HCT116 (cell line): ENCODE data around the gene DRG1. TPM values are rescaled to one million over a fixed set of nuclear protein-coding genes. Genes with fewer than 3 reads are reported as not detected.

Experiments used
- ATAC-seq: fragments of 200-7000 bp; cut with Tn5 transposase; 2 replicates; pipeline ENCODE4 v1.9.1; 2020; ENCODE audit warnings: mild to moderate bottlenecking, moderate library complexity
- BruUV-seq: library from RNA; stranded (reverse); fragments of 400-500 nt; replicated peaks from 2 replicates; lab custom pipeline; 2021; lab: Mats Ljungman, UMichigan
- CTCF ChIA-PET: fragments of 300-600 bp; sonication (Branson Sonifier 250); formaldehyde crosslinking; loops from one replicate; lab custom pipeline; 2021; ENCODE audit warnings: antibody characterized with exemption; lab: Charles Lee
- POLR2A ChIA-PET: fragments of 300-600, 350-600 bp; sonication (Branson Sonifier 250); formaldehyde crosslinking; loops from one replicate; lab custom pipeline; 2021; ENCODE audit warnings: antibody characterized with exemption; lab: Charles Lee
- RAD21 ChIA-PET, 2 experiments: fragments of 300-600 bp; sonication (Branson Sonifier 250); formaldehyde crosslinking; loops; one replicate each; lab custom pipeline; 2023; ENCODE audit warnings: low total read pairs in 2 of 2; ENCODE audit not compliant: uncharacterized antibody in 2 of 2, unreplicated experiment in 2 of 2, low non-redundant PET in 1 of 2; lab: Charles Lee
- DNase-seq: peaks from one replicate; pipeline ENCODE4 v3.0.0-alpha.2; 2010; ENCODE audit warnings: low read depth, low spot score
- H2AFZ ChIP-seq: fragments of 200-600 bp; shearing (Covaris generic), sonication (generic); 2 replicates; pipeline ENCODE4 v1.6.1; 2017; ENCODE audit warnings: low read depth, mixed run types, mixed read lengths, antibody characterized with exemption, low read length; ENCODE audit not compliant: poor library complexity, severe bottlenecking
- H3K27ac ChIP-seq: 2 replicates; pipeline ENCODE4 v1.5.1; 2012; ENCODE audit warnings: low read depth, low read length
- H3K27me3 ChIP-seq: fragments of 200-600 bp; sonication (generic); 2 replicates; pipeline ENCODE4 v1.6.1; 2016; ENCODE audit warnings: mixed run types, low read length, mixed read lengths; ENCODE audit not compliant: insufficient read depth
- H3K36me3 ChIP-seq, 2 experiments: fragments of 200-500 bp in 1 of 2; fragments of 200-600 bp in 1 of 2; sonication (Bioruptor generic) in 1 of 2; sonication (generic) in 1 of 2; 2 replicates each; pipeline versions ENCODE4 v1.5.1 to v1.6.1; 2014 to 2016; ENCODE audit warnings: low read length in 2 of 2, inconsistent platforms in 1 of 2, mixed read lengths in 1 of 2, mixed run types in 1 of 2; ENCODE audit not compliant: insufficient read depth in 2 of 2, control insufficient read depth in 1 of 2
- H3K4me1 ChIP-seq, 2 experiments: fragments of 200-600 bp in 1 of 2; sonication (generic) in 1 of 2; 2 replicates each; pipeline versions ENCODE4 v1.5.1 to v1.6.1; 2012 to 2017; ENCODE audit warnings: low read length in 2 of 2, inconsistent platforms in 1 of 2, mild to moderate bottlenecking in 1 of 2, mixed read lengths in 1 of 2, mixed run types in 1 of 2, moderate library complexity in 1 of 2; ENCODE audit not compliant: insufficient read depth in 2 of 2, control insufficient read depth in 1 of 2
- H3K4me2 ChIP-seq: fragments of 200-600 bp; sonication (generic); 2 replicates; pipeline ENCODE4 v1.6.1; 2017; ENCODE audit warnings: mixed run types, low read length, mixed read lengths
- H3K4me3 ChIP-seq, 2 experiments: fragments of 200-600 bp in 1 of 2; sonication (generic) in 1 of 2; replicated peaks in 1 of 2; 2 replicates each; pipeline ENCODE4 v1.5.1; 2011 to 2016; ENCODE audit warnings: low read length in 2 of 2, control low read depth in 1 of 2, low read depth in 1 of 2, mild to moderate bottlenecking in 1 of 2, mixed read lengths in 1 of 2, mixed run types in 1 of 2
- H3K79me2 ChIP-seq: fragments of 200-600 bp; sonication (generic); 2 replicates; pipeline ENCODE4 v1.6.1; 2017; ENCODE audit warnings: mild to moderate bottlenecking, mixed run types, low read length, moderate library complexity, mixed read lengths; ENCODE audit not compliant: insufficient read depth
- H3K9ac ChIP-seq: fragments of 200-600 bp; sonication (generic); 2 replicates; pipeline ENCODE4 v1.6.1; 2016; ENCODE audit warnings: low read length, mixed read lengths
- H3K9me2 ChIP-seq: fragments of 200-600 bp; sonication (generic), shearing (Covaris generic); 2 replicates; pipeline ENCODE4 v1.6.1; 2017; ENCODE audit warnings: mixed run types, mild to moderate bottlenecking, moderate library complexity; ENCODE audit not compliant: insufficient read depth
- H3K9me3 ChIP-seq, 2 experiments: fragments of 200-500 bp in 1 of 2; fragments of 200-600 bp in 1 of 2; sonication (Bioruptor generic) in 1 of 2; sonication (generic) in 1 of 2; 2 replicates each; pipeline ENCODE4 v1.6.1; 2014 to 2017; ENCODE audit warnings: low read length in 2 of 2, mixed read lengths in 2 of 2, inconsistent platforms in 1 of 2, low read depth in 1 of 2, mild to moderate bottlenecking in 1 of 2, mixed run types in 1 of 2, moderate library complexity in 1 of 2; ENCODE audit not compliant: control insufficient read depth in 1 of 2, insufficient read depth in 1 of 2
- H4K20me1 ChIP-seq: fragments of 200-600 bp; sonication (generic), shearing (Covaris generic); 2 replicates; pipeline ENCODE4 v1.6.1; 2017; ENCODE audit warnings: mixed run types, mild to moderate bottlenecking, moderate library complexity; ENCODE audit not compliant: insufficient read depth
- CEBPB ChIP-seq: IDR thresholded peaks from 2 replicates; pipeline ENCODE4 v1.6.1; 2012; ENCODE audit warnings: low read depth
- EGR1 ChIP-seq: IDR thresholded peaks from 2 replicates; pipeline ENCODE4 v1.6.1; 2012; ENCODE audit warnings: low read depth
- EZH2phosphoT487 ChIP-seq: fragments of 200-600 bp; IDR thresholded peaks from 2 replicates; pipeline ENCODE4 v1.6.1; 2018; ENCODE audit warnings: antibody characterized with exemption, borderline replicate concordance
- FOSL1 ChIP-seq: IDR thresholded peaks from 2 replicates; pipeline ENCODE4 v1.6.1; 2012; ENCODE audit warnings: low read depth
- JUND ChIP-seq: IDR thresholded peaks from 2 replicates; pipeline ENCODE4 v1.6.1; 2012
- POLR2A ChIP-seq: IDR thresholded peaks from 2 replicates; pipeline ENCODE4 v1.7.0; 2011; ENCODE audit warnings: borderline replicate concordance; ENCODE audit not compliant: insufficient read depth, insufficient read length; ENCODE audit errors: extremely low read depth
- RAD21 ChIP-seq: IDR thresholded peaks from 2 replicates; pipeline ENCODE4 v1.6.1; 2012; ENCODE audit warnings: low read depth, mild to moderate bottlenecking
- intact Hi-C: fragments of 100-400 bp; cut with micrococcal nuclease; formaldehyde crosslinking; loops from 2 replicates; pipeline ENCODE4 v1.10.0; 2022
- total RNA-seq: library from RNA; stranded (reverse); gene quantifications from one replicate; pipeline ENCODE4 v1.2.1, GENCODE V29; 2021; ENCODE audit not compliant: unreplicated experiment
- TF ChIP-seq, protein P1 (sequence below): IDR thresholded peaks from 2 replicates; pipeline ENCODE4 v1.6.1; 2012; ENCODE audit warnings: low read depth
- TF ChIP-seq, protein P2 (sequence below): IDR thresholded peaks from 2 replicates; pipeline ENCODE4 v1.6.1; 2011; ENCODE audit warnings: mild to moderate bottlenecking, low read length, moderate library complexity; ENCODE audit not compliant: insufficient replicate concordance; ENCODE audit errors: extremely low read depth

Gene DRG1
- total RNA-seq, 1 experiment from 2014 or later = 68.2 TPM

DNA sequence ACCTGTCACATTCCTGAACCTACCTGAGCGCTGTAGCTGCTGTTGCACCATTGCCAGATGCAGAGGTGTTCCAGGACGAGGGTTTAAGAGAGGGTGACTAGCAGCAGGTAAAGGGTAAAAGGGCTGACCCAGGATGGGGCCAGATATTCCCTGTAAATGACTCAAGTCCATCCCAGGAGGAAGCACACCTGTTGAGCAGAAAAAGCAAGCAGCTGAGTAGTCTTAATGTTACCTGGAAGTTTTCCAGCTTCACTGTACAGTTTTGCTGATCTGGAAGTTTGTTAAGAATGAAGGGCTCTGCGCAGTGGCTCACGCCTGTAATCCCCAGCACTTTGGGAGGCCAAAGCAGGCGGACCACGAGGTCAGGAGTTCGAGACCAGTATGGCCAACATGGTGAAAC lies 41.3 kb downstream of the DRG1 start:
- Histone ChIP-seq H3K27me3 (no peaks in the 10 kb centered on the region), H3K4me1 (no peaks in the 10 kb centered on the region), H3K79me2 (no peaks in the 10 kb centered on the region), H3K36me3 (peaks cover 57 to 73% of the 10 kb centered on the region in 2 experiments), H3K9me3 (no peaks in the 10 kb centered on the region), H3K4me2 (no peak overlapping the region), H3K9me2 (no peaks in the 10 kb centered on the region), H3K4me3 (no peak overlapping the region), H3K9ac (no peak overlapping the region), H3K27ac (no peak overlapping the region), H4K20me1 (peaks cover 7% of the 10 kb centered on the region; the same call in 1 of the 2 replicates), H2AFZ (no peak overlapping the region)
- ChIA-PET RAD21 (interaction anchor here in 1 of 2 experiments (0.6 kb wide), 1 partner anchor 23 kb away, joined by 3 read pairs; no protein-coding TSS in a partner anchor), POLR2A (no interaction called here), CTCF (interaction anchor here (1.1 kb wide), 1 partner anchor 11 kb away, joined by 3 read pairs; no protein-coding TSS in a partner anchor)
- intact Hi-C loops = no loop called here
- DNase-seq (no peak), ATAC-seq (no peak)
- no peak for TF ChIP-seq POLR2A
- TF ChIP-seq CEBPB = no peak
- TF ChIP-seq, protein P1, sequence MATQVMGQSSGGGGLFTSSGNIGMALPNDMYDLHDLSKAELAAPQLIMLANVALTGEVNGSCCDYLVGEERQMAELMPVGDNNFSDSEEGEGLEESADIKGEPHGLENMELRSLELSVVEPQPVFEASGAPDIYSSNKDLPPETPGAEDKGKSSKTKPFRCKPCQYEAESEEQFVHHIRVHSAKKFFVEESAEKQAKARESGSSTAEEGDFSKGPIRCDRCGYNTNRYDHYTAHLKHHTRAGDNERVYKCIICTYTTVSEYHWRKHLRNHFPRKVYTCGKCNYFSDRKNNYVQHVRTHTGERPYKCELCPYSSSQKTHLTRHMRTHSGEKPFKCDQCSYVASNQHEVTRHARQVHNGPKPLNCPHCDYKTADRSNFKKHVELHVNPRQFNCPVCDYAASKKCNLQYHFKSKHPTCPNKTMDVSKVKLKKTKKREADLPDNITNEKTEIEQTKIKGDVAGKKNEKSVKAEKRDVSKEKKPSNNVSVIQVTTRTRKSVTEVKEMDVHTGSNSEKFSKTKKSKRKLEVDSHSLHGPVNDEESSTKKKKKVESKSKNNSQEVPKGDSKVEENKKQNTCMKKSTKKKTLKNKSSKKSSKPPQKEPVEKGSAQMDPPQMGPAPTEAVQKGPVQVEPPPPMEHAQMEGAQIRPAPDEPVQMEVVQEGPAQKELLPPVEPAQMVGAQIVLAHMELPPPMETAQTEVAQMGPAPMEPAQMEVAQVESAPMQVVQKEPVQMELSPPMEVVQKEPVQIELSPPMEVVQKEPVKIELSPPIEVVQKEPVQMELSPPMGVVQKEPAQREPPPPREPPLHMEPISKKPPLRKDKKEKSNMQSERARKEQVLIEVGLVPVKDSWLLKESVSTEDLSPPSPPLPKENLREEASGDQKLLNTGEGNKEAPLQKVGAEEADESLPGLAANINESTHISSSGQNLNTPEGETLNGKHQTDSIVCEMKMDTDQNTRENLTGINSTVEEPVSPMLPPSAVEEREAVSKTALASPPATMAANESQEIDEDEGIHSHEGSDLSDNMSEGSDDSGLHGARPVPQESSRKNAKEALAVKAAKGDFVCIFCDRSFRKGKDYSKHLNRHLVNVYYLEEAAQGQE = no peak
- no peak for TF ChIP-seq EZH2phosphoT487
- no peak for TF ChIP-seq RAD21
- no peak for TF ChIP-seq FOSL1
- no peak for TF ChIP-seq EGR1
- TF ChIP-seq JUND = no peak
- TF ChIP-seq, protein P2, sequence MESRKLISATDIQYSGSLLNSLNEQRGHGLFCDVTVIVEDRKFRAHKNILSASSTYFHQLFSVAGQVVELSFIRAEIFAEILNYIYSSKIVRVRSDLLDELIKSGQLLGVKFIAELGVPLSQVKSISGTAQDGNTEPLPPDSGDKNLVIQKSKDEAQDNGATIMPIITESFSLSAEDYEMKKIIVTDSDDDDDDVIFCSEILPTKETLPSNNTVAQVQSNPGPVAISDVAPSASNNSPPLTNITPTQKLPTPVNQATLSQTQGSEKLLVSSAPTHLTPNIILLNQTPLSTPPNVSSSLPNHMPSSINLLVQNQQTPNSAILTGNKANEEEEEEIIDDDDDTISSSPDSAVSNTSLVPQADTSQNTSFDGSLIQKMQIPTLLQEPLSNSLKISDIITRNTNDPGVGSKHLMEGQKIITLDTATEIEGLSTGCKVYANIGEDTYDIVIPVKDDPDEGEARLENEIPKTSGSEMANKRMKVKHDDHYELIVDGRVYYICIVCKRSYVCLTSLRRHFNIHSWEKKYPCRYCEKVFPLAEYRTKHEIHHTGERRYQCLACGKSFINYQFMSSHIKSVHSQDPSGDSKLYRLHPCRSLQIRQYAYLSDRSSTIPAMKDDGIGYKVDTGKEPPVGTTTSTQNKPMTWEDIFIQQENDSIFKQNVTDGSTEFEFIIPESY = no peak
- BruUV-seq = no TSS peak
